H9 (cell line): ENCODE data around the gene VDR. TPM values are rescaled to one million over a fixed set of nuclear protein-coding genes. Genes with fewer than 3 reads are reported as not detected.

Source experiments
- DNase-seq: peaks from one replicate; pipeline ENCODE4 v3.0.0-alpha.2; 2017
- H2AFZ ChIP-seq: one replicate; pipeline ENCODE4 v1.6.1; 2013; ENCODE audit warnings: mild to moderate bottlenecking, low read length, control low read depth, moderate library complexity
- H2AK5ac ChIP-seq: 2 replicates; pipeline ENCODE4 v1.6.1; 2013; ENCODE audit warnings: low read length, control low read depth, mixed read lengths; ENCODE audit not compliant: insufficient read length
- H2BK120ac ChIP-seq: one replicate; pipeline ENCODE4 v1.6.1; 2013; ENCODE audit warnings: low read depth, mild to moderate bottlenecking, low read length, control low read depth, inconsistent platforms; ENCODE audit not compliant: poor library complexity, severe bottlenecking
- H2BK12ac ChIP-seq: 2 replicates; pipeline ENCODE4 v1.6.1; 2013; ENCODE audit warnings: low read length, control low read depth, mixed read lengths, low read depth; ENCODE audit not compliant: insufficient read length
- H2BK15ac ChIP-seq: 2 replicates; pipeline ENCODE4 v1.6.1; 2013; ENCODE audit warnings: low read depth, low read length, control low read depth
- H2BK20ac ChIP-seq: one replicate; pipeline ENCODE4 v1.6.1; 2013; ENCODE audit warnings: low read depth, mild to moderate bottlenecking, low read length, control low read depth, inconsistent platforms; ENCODE audit not compliant: poor library complexity, severe bottlenecking
- H2BK5ac ChIP-seq: 2 replicates; pipeline ENCODE4 v1.6.1; 2013; ENCODE audit warnings: low read length, control low read depth, mixed read lengths; ENCODE audit not compliant: insufficient read length
- H3K14ac ChIP-seq: 2 replicates; pipeline ENCODE4 v1.6.1; 2013; ENCODE audit warnings: low read length, control low read depth; ENCODE audit not compliant: insufficient read depth
- H3K18ac ChIP-seq: 2 replicates; pipeline ENCODE4 v1.6.1; 2013; ENCODE audit warnings: low read depth, mild to moderate bottlenecking, mixed read lengths, low read length, control low read depth; ENCODE audit not compliant: insufficient read length
- H3K23ac ChIP-seq: 2 replicates; pipeline ENCODE4 v1.6.1; 2013; ENCODE audit warnings: low read length, control low read depth, mixed read lengths, low read depth; ENCODE audit not compliant: insufficient read length
- H3K23me2 ChIP-seq: 2 replicates; pipeline ENCODE4 v1.6.1; 2013; ENCODE audit warnings: low read depth, mild to moderate bottlenecking, mixed read lengths, low read length, control low read depth; ENCODE audit not compliant: insufficient read length, poor library complexity, severe bottlenecking
- H3K27ac ChIP-seq: 2 replicates; pipeline ENCODE4 v1.5.1; 2013; ENCODE audit warnings: low read length, control low read depth, mixed read lengths, low read depth; ENCODE audit not compliant: insufficient read length
- H3K27me3 ChIP-seq: 2 replicates; pipeline ENCODE4 v1.6.1; 2013; ENCODE audit warnings: low read length, control low read depth, inconsistent platforms; ENCODE audit not compliant: insufficient read depth
- H3K4ac ChIP-seq: 2 replicates; pipeline ENCODE4 v1.6.1; 2013; ENCODE audit warnings: low read depth, mild to moderate bottlenecking, control low read depth, inconsistent platforms, low read length, moderate library complexity
- H3K4me1 ChIP-seq: 2 replicates; pipeline ENCODE4 v1.6.1; 2013; ENCODE audit warnings: low read length, control low read depth, inconsistent platforms; ENCODE audit not compliant: insufficient read depth
- H3K4me2 ChIP-seq: 2 replicates; pipeline ENCODE4 v1.6.1; 2013; ENCODE audit warnings: low read length, control low read depth, mixed read lengths; ENCODE audit not compliant: insufficient read length, insufficient read depth
- H3K56ac ChIP-seq: 2 replicates; pipeline ENCODE4 v1.6.1; 2013; ENCODE audit warnings: low read depth, mild to moderate bottlenecking, mixed read lengths, low read length, control low read depth; ENCODE audit not compliant: insufficient read length
- H3K79me1 ChIP-seq: 2 replicates; pipeline ENCODE4 v1.6.1; 2013; ENCODE audit warnings: low read depth, mild to moderate bottlenecking, moderate library complexity, low read length, control low read depth, inconsistent platforms; ENCODE audit not compliant: insufficient read depth, poor library complexity, severe bottlenecking
- H3K79me2 ChIP-seq: 2 replicates; pipeline ENCODE4 v1.6.1; 2013; ENCODE audit warnings: low read length, control low read depth, inconsistent platforms; ENCODE audit not compliant: insufficient read depth
- H3K9ac ChIP-seq: 2 replicates; pipeline ENCODE4 v1.6.1; 2013; ENCODE audit warnings: low read length, control low read depth, mixed read lengths; ENCODE audit not compliant: insufficient read length; ENCODE audit errors: extremely low read depth
- H3K9me3 ChIP-seq: one replicate; pipeline ENCODE4 v1.6.1; 2013; ENCODE audit warnings: low read depth, low read length, inconsistent platforms; ENCODE audit not compliant: control insufficient read depth
- H3T11ph ChIP-seq: one replicate; pipeline ENCODE4 v1.6.1; 2013; ENCODE audit warnings: mild to moderate bottlenecking, low read length, control low read depth, inconsistent platforms
- H4K20me1 ChIP-seq: one replicate; pipeline ENCODE4 v1.6.1; 2013; ENCODE audit not compliant: control insufficient read depth, insufficient read length, insufficient read depth
- H4K5ac ChIP-seq: 2 replicates; pipeline ENCODE4 v1.6.1; 2013; ENCODE audit warnings: low read depth, mild to moderate bottlenecking, mixed read lengths, low read length, control low read depth; ENCODE audit not compliant: insufficient read length
- H4K8ac ChIP-seq: replicated peaks from 2 replicates; pipeline ENCODE4 v1.6.1; 2013; ENCODE audit warnings: low read length, control low read depth, mixed read lengths, low read depth; ENCODE audit not compliant: insufficient read length
- H4K91ac ChIP-seq: 2 replicates; pipeline ENCODE4 v1.6.1; 2013; ENCODE audit warnings: low read depth, mild to moderate bottlenecking, moderate library complexity, mixed read lengths, low read length, control low read depth; ENCODE audit not compliant: insufficient read length
- H3K27ac Mint-ChIP-seq, 3 experiments: 2 replicates in 2 of 3; 3 replicates in 1 of 3; pipeline ENCODE4 v1.8.0; 2020 to 2021; ENCODE audit warnings: mixed read lengths in 3 of 3, mild to moderate bottlenecking in 1 of 3, moderate library complexity in 1 of 3
- H3K27me3 Mint-ChIP-seq: 2 replicates; pipeline ENCODE4 v1.8.0; 2021; ENCODE audit warnings: low read depth, mild to moderate bottlenecking, moderate library complexity, mixed read lengths
- H3K36me3 Mint-ChIP-seq, 3 experiments: 2 replicates in 2 of 3; 3 replicates in 1 of 3; pipeline ENCODE4 v1.8.0; 2020 to 2021; ENCODE audit warnings: low read depth in 3 of 3, mixed read lengths in 3 of 3; ENCODE audit not compliant: insufficient read depth in 1 of 3
- H3K4me1 Mint-ChIP-seq, 2 experiments: 2 replicates each; pipeline ENCODE4 v1.8.0; 2020; ENCODE audit warnings: mixed read lengths in 2 of 2
- H3K4me3 Mint-ChIP-seq, 2 experiments: 2 replicates in 1 of 2; 3 replicates in 1 of 2; pipeline ENCODE4 v1.8.0; 2020 to 2021; ENCODE audit warnings: mild to moderate bottlenecking in 2 of 2, mixed read lengths in 2 of 2, moderate library complexity in 1 of 2
- H3K9me3 Mint-ChIP-seq, 2 experiments: 2 replicates in 1 of 2; 3 replicates in 1 of 2; pipeline ENCODE4 v1.8.0; 2020; ENCODE audit warnings: mild to moderate bottlenecking in 2 of 2, mixed read lengths in 2 of 2, moderate library complexity in 1 of 2
- CTCF ChIP-seq: fragments of 200-600 bp; sonication (generic); conservative IDR thresholded peaks from 3 replicates; pipeline ENCODE4 v1.8.0; 2021; ENCODE audit warnings: antibody characterized with exemption, mild to moderate bottlenecking
- WGBS: extraction: QIAGEN DNeasy Blood & Tissue Kit; methylation state at CpG from one replicate; pipeline ENCODE4 v1.1.7; 2013; ENCODE audit warnings: missing lambda C conversion rate, low lambda C conversion rate, mixed read lengths; ENCODE audit not compliant: insufficient read length; ENCODE audit errors: extremely low coverage; 5-methylcytosine and 5-hydroxymethylcytosine counted together
- total RNA-seq: library from RNA; stranded (reverse); gene quantifications from 2 replicates; pipeline ENCODE4 v1.2.1, GENCODE V29; 2021

The VDR gene
- total RNA-seq, 1 experiment from 2014 or later: 0.61 TPM

DNA sequence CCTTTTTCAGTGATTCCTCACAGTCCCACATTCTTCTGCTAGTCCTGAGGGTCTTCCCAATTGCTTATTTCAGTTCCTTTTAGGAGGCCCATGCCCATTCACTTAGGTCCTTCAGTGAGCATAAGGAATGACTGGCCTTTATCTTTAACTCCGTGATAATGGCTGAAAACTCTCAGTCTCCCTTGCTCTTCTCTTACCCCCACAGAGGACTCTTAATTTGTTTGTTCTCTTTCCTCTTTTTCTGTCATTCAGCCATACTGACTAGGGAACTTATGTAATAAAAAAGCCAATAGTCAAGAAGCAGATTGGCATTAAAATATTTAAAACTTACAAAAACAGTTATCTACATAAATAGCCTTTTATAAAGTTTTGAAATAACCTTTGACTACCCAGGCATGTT, 17.1 kb upstream of the VDR start:
- no peak for TF ChIP-seq CTCF
- Mint-ChIP-seq H3K27me3 (peaks cover 7% of the 10 kb centered on the region), H3K4me1 (no peaks in the 10 kb centered on the region), H3K27ac (no peak overlapping the region), H3K9me3 (no peaks in the 10 kb centered on the region; a peak in 1 of 5 replicates), H3K36me3 (no peaks in the 10 kb centered on the region), H3K4me3 (no peak overlapping the region)
- Histone ChIP-seq H2AK5ac (no peak overlapping the region), H2BK12ac (no peak overlapping the region), H2AFZ (no peak overlapping the region), H4K91ac (no peak overlapping the region), H3K9ac (no peak overlapping the region), H2BK120ac (no peak overlapping the region), H3K23ac (no peak overlapping the region), H3T11ph (no peak overlapping the region), H3K79me1 (no peaks in the 10 kb centered on the region), H2BK15ac (no peak overlapping the region), H3K27ac (no peak overlapping the region), H3K4me2 (no peak overlapping the region), H2BK20ac (no peak overlapping the region), H2BK5ac (no peak overlapping the region), H4K5ac (no peak overlapping the region), H3K9me3 (no peaks in the 10 kb centered on the region), H3K4ac (no peak overlapping the region), H3K27me3 (no peaks in the 10 kb centered on the region; the same call in 1 of the 2 replicates), H3K4me1 (no peaks in the 10 kb centered on the region), H3K56ac (no peak overlapping the region), H4K8ac (no peak overlapping the region), H3K79me2 (no peaks in the 10 kb centered on the region), H4K20me1 (no peaks in the 10 kb centered on the region), H3K18ac (no peak overlapping the region), H3K23me2 (no peaks in the 10 kb centered on the region), H3K14ac (no peak overlapping the region)
- WGBS: no CpG with 5 or more reads among the region's 1 CpG
- no peak for DNase-seq
